ENCODE results near the gene TRABD2A. TPM values are rescaled to one million over a fixed set of nuclear protein-coding genes. Genes with fewer than 3 reads are reported as not detected.

The TRABD2A gene
- 0.26 and 0.65 TPM in 2 replicates for total RNA-seq

GRCh38 chr2:84880645-84881521 lies at the start of gene TRABD2A:
TSS of gene TRABD2A (minus strand) at chr2:84881084. CDS start at chr2:84881039, 45 bp downstream.

GRCh38 chr2:84905181-84906107 lies 24.6 kb upstream of the TRABD2A start, which contains the start of gene TMSB10:
TSS of gene TMSB10 (plus strand) at chr2:84905656.

Other genes with a start within 250 kb of the TRABD2A start
- gene TMSB10, start 24.6 kb upstream of the TRABD2A start, total RNA-seq, result 1,573 and 2,214 TPM in 2 replicates
- gene KCMF1, start 90.1 kb upstream of the TRABD2A start, total RNA-seq, result 64.3 and 77.2 TPM in 2 replicates

Measured in articular chondrocyte of knee joint (primary cell).